ENCODE data around the gene MSI2. TPM values are rescaled to one million over a fixed set of nuclear protein-coding genes. Genes with fewer than 3 reads are reported as not detected.
A peak's percentile ranks its signal among the peaks of the same experiment; 100 is the strongest.

The MSI2 gene
- polyA plus RNA-seq, 1 of the 3 experiments (the other 2 are of a cell fraction), result 24.1 TPM

GRCh38 chr17:57651996-57652395 lies 395.7 kb downstream of the MSI2 start:
- peaks cover 0 to 10% of the 10 kb centered on the region in 2 experiments for H3K36me3 ChIP-seq (replicated peaks in 1 of 2; ENCODE audit: control insufficient read depth in 1 of 2, insufficient read depth in 2 of 2, low read length in 1 of 2)
- no peaks in the 10 kb centered on the region for H3F3A ChIP-seq (replicated peaks; ENCODE audit: insufficient read depth)
- ChIA-PET CTCF (interaction anchor here (0.7 to 4.5 kb wide), 4 partner anchors 11 to 28 kb away, joined by 3 to 13 read pairs (median 8); no protein-coding TSS in a partner anchor), POLR2A (interaction anchor here (0.7 to 1.8 kb wide), 3 partner anchors 10 to 132 kb away, joined by 3 to 7 read pairs (median 7); no protein-coding TSS in a partner anchor)
- no peak overlapping the region; a peak in 1 of 4 replicates for H3K27ac ChIP-seq (ENCODE audit: low read depth in 2 of 2, low read length in 1 of 2)
- no peaks in the 10 kb centered on the region for H3K9me2 ChIP-seq
- TF ChIP-seq RCOR1 (IDR thresholded peaks at IDR 0.05; ENCODE audit: low read length), result no peak
- TF ChIP-seq CTCF (IDR thresholded peaks at IDR 0.05), result no peak
- TF ChIP-seq ZBTB33 (IDR thresholded peaks at IDR 0.05; ENCODE audit: borderline replicate concordance, low read depth), result no peak
- TF ChIP-seq GATA2 (CRISPR knock-in tag; IDR thresholded peaks at IDR 0.05), result no peak
- WGBS (ENCODE audit: low lambda C conversion rate), result 98% methylated on average over 13 of the region's 13 CpGs
- H3K4me1 ChIP-seq (ENCODE audit: control insufficient read depth in 1 of 2, insufficient read depth in 2 of 2, low read depth in 1 of 2, low read length in 1 of 2), result peaks cover 0 to 21% of the 10 kb centered on the region in 2 experiments; a peak in 1 of 4 replicates
- no peaks in the 10 kb centered on the region for H3K79me2 ChIP-seq (ENCODE audit: insufficient read depth)
- H3K4me3 ChIP-seq (ENCODE audit: low read depth in 2 of 2, low read length in 1 of 2), result no peak overlapping the region
- H3K27me3 ChIP-seq (ENCODE audit: insufficient read depth), result no peaks in the 10 kb centered on the region
- no peak for DNase-seq
- H4K20me1 ChIP-seq (ENCODE audit: insufficient read depth), result no peaks in the 10 kb centered on the region
- no peak overlapping the region for H3K9ac ChIP-seq
- no peaks in the 10 kb centered on the region for H3K9me3 ChIP-seq
- no peak overlapping the region for H3K4me2 ChIP-seq
- no peak overlapping the region for H2AFZ ChIP-seq (ENCODE audit: low read depth)

- peak overlapping the region in 1 of 2 experiments; percentile 34; a peak in 1 of 4 replicates for H3K27ac ChIP-seq (ENCODE audit: low read depth in 2 of 2, low read length in 1 of 2)
- no peak overlapping the region for H3K9ac ChIP-seq
- no peaks in the 10 kb centered on the region for H4K20me1 ChIP-seq (ENCODE audit: insufficient read depth)
- WGBS (ENCODE audit: low lambda C conversion rate), result 94% methylated on average over 4 of the region's 4 CpGs
- no peaks in the 10 kb centered on the region for H3K79me2 ChIP-seq (ENCODE audit: insufficient read depth)
- H2AFZ ChIP-seq (ENCODE audit: low read depth), result no peak overlapping the region
- ChIA-PET CTCF (interaction anchor here (1.0 to 4.5 kb wide), 6 partner anchors 10 to 130 kb away, joined by 3 to 13 read pairs (median 4); no protein-coding TSS in a partner anchor), POLR2A (interaction anchor here (1.8 kb wide), 1 partner anchor 10 kb away, joined by 7 read pairs; no protein-coding TSS in a partner anchor)
- no peak overlapping the region for H3K4me2 ChIP-seq
- peaks cover 0 to 27% of the 10 kb centered on the region in 2 experiments; a peak in 1 of 4 replicates for H3K4me1 ChIP-seq (ENCODE audit: control insufficient read depth in 1 of 2, insufficient read depth in 2 of 2, low read depth in 1 of 2, low read length in 1 of 2)
- H3K9me3 ChIP-seq, result no peaks in the 10 kb centered on the region
- no peaks in the 10 kb centered on the region for H3K9me2 ChIP-seq
- peaks cover 0 to 10% of the 10 kb centered on the region in 2 experiments for H3K36me3 ChIP-seq (replicated peaks in 1 of 2; ENCODE audit: control insufficient read depth in 1 of 2, insufficient read depth in 2 of 2, low read length in 1 of 2)
- no peaks in the 10 kb centered on the region for H3K27me3 ChIP-seq (ENCODE audit: insufficient read depth)
- H3F3A ChIP-seq (replicated peaks; ENCODE audit: insufficient read depth), result no peaks in the 10 kb centered on the region
- no peak for TF ChIP-seq POLR2AphosphoS5 (IDR thresholded peaks at IDR 0.05; ENCODE audit: low read depth, low read length)
- TF ChIP-seq SIN3A (IDR thresholded peaks at IDR 0.05; ENCODE audit: borderline replicate concordance, low read depth, low read length), result no peak
- DNase-seq, result no peak
- H3K4me3 ChIP-seq (ENCODE audit: low read depth in 2 of 2, low read length in 1 of 2), result no peak overlapping the region
These were observed 396.5 kb downstream of the MSI2 start for GRCh38 chr17:57652811-57653210.
